Aorta (tissue), 5 donors: ENCODE results near the gene OCIAD1. TPM values are rescaled to one million over a fixed set of nuclear protein-coding genes. Genes with fewer than 3 reads are reported as not detected.

ENCODE experiments used
- ATAC-seq: fragments of 200-7000 bp; cut with Tn5 transposase; one replicate; pipeline ENCODE4 v1.9.1; 2022; ENCODE audit warnings: moderate library complexity; ENCODE audit not compliant: low FRiP score
- DNase-seq, 2 donors: peaks; one replicate each; pipeline ENCODE4 v3.0.0-alpha.2; 2020
- H3K27ac ChIP-seq, 2 donors: one replicate each; pipeline ENCODE4 v1.5.1; 2013; ENCODE audit warnings: low read length in 2 of 2, mild to moderate bottlenecking in 2 of 2, moderate library complexity in 2 of 2, control low read depth in 1 of 2, inconsistent platforms in 1 of 2, low read depth in 1 of 2
- H3K27me3 ChIP-seq, 2 donors: one replicate each; pipeline ENCODE4 v1.6.1; 2013; ENCODE audit warnings: control low read depth in 1 of 2, low read length in 1 of 2, mild to moderate bottlenecking in 1 of 2, moderate library complexity in 1 of 2; ENCODE audit not compliant: insufficient read depth in 2 of 2, control insufficient read depth in 1 of 2
- H3K36me3 ChIP-seq, 2 donors: one replicate each; pipeline ENCODE4 v1.6.1; 2013; ENCODE audit warnings: control low read depth in 1 of 2, low read length in 1 of 2, mild to moderate bottlenecking in 1 of 2; ENCODE audit not compliant: insufficient read depth in 2 of 2, control insufficient read depth in 1 of 2
- H3K4me1 ChIP-seq, 2 donors: one replicate each; pipeline ENCODE4 v1.6.1; 2013; ENCODE audit warnings: low read length in 2 of 2, control low read depth in 1 of 2, mild to moderate bottlenecking in 1 of 2, moderate library complexity in 1 of 2; ENCODE audit not compliant: insufficient read depth in 2 of 2, control insufficient read depth in 1 of 2
- H3K4me3 ChIP-seq, 2 donors: one replicate each; pipeline ENCODE4 v1.5.1; 2013; ENCODE audit warnings: low read length in 2 of 2, control low read depth in 1 of 2, mild to moderate bottlenecking in 1 of 2
- H3K9me3 ChIP-seq: one replicate; pipeline ENCODE4 v1.6.1; 2013; ENCODE audit warnings: mild to moderate bottlenecking, low read length; ENCODE audit not compliant: control insufficient read depth
- WGBS, 2 donors: extraction: QIAGEN DNeasy Blood & Tissue Kit; methylation state at CpG; one replicate each; pipeline ENCODE4 v1.1.7; 2013; 5-methylcytosine and 5-hydroxymethylcytosine counted together
- intact Hi-C, 2 donors: fragments of 100-400 bp; cut with DNase I; formaldehyde crosslinking; loops; one replicate each; pipeline versions ENCODE4 v1.14.2 to v1.15.0; 2022
- polyA plus RNA-seq, 2 donors: library from polyadenylated mRNA; stranded (reverse); fragments of 200-250 nt; gene quantifications; one replicate each; pipeline ENCODE4 v1.2.3, GENCODE V29; 2013
- total RNA-seq, 2 donors: library from RNA; stranded (reverse); fragmentation: NEBNext Ultra II Directional; extraction: Animal tissue kit (Norgen Biotek cat#: 25700); gene quantifications; one replicate each; pipeline ENCODE4 v1.2.1, GENCODE V29; 2021
- donor health status: healthy with polysubstance abuse.
- donor health status: Bipolar disorder and iron deficiency.
- donor health status: DM: no; HTN: no; CAD: no.
- donor health status: DM: no; HTN: no; CAD: no.
- donor health status: DM: yes; HTN: yes; CAD: no.

Gene OCIAD1
- total and polyA plus RNA-seq, 4 donors = 81.5 to 112 (median 103) TPM

DNA sequence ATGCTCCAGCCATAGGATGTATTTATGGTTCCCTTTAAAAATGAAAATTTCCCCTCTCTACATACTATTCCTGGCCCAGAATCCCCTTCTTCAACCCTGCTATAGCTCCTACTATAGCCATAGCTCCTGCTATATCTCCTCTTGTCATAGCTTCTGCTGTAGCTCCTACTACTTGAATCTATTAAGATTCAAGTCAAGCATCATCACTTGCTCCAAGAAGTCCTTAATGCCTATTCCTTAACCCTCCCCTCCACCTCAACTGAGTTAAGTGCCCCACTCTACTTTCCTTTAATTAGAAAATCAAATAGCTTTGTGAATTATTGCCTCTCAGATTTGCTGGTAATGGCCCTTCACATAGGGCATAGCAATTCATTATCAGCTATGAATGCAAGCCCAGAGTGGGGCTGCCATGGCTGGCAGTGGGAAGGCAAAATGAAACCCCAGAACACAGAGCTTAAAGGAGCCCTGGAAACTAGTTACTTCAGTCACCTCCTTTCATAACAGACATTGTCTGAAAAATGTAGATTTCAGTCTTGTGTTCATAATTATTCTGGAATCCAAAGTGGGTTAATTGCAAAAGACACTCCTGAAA, 60.2 kb downstream of the OCIAD1 start:
- H3K36me3 ChIP-seq = peaks cover 0 to 4% of the 10 kb centered on the region in 2 donors
- ATAC-seq (no peak), DNase-seq (no peak)
- H3K27me3 ChIP-seq = no peaks in the 10 kb centered on the region
- intact Hi-C loops = no loop called here
- H3K27ac ChIP-seq = no peak overlapping the region
- no peak overlapping the region for H3K4me3 ChIP-seq
- H3K4me1 ChIP-seq = no peaks in the 10 kb centered on the region
- H3K9me3 ChIP-seq = peaks cover 2% of the 10 kb centered on the region

DNA sequence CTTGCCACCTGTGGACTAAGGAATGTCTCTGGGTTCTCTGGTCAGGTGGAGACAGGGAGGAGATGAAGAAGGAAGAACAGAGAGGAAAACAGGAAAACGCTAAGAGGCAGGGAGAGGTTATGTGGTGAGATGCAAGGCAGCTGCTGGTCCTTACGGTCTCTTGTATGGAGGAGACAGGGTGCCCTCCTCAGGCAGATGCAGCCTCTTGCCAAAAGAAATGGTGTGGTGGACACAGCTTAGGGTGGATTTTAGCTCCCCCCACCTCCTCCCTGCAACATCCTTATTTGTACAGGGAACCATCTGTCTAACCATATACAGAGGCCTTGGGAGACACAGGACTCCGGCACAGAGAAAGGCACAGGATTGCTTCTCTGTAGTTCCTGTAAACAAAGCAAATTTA, 66.0 kb downstream of the OCIAD1 start:
- WGBS, 2 donors = 87 to 98% methylated on average over 3 of the region's 3 CpGs
- no peak for ATAC-seq
- intact Hi-C loops = no loop called here

DNA sequence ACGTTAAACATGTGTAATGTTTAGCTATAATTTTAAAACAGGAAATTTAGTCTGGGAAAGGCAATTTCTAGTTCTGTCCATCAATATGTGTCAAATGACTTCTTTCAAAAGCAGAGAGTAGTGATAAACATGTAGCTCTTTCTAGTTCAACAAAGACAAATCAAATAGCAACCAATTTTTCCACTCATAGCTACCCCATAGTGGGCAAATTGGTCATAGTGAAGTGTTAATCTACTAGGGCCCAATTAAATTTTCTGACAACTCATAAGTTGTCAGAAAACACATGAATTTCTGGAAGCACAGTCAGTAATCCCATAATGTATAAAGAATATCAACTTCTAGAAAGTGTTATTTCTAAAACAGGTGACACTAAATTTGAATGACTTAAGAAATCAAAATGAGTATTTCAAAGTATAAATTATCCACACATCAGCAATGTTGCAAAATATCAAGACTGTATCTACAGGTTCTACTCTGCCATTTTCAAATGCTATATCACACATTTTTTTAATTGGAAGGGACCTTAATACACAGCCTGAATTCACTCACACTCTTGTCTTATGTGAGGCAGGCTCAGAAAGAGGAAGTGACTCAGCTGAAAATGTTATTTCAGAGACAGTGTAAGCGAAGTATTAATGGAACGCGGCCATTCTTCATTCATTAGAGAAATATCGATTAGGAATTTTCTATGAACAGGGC, 68.0 kb downstream of the OCIAD1 start:
- intact Hi-C loops = no loop called here
- no peak overlapping the region for H3K4me3 ChIP-seq
- DNase-seq (no peak), ATAC-seq (no peak)
- H3K27ac ChIP-seq = no peak overlapping the region
- no peaks in the 10 kb centered on the region for H3K27me3 ChIP-seq
- H3K4me1 ChIP-seq = no peaks in the 10 kb centered on the region
- peaks cover 0 to 12% of the 10 kb centered on the region in 2 donors for H3K36me3 ChIP-seq
- no peaks in the 10 kb centered on the region for H3K9me3 ChIP-seq
- WGBS, 2 donors = 76 to 83% methylated on average over 5 of the region's 5 CpGs

More for the DNA sequence above, 66.0 kb downstream of the OCIAD1 start:
- no peak overlapping the region for H3K27ac ChIP-seq
- H3K4me1 ChIP-seq = no peaks in the 10 kb centered on the region
- H3K27me3 ChIP-seq = no peaks in the 10 kb centered on the region
- peaks cover 0 to 8% of the 10 kb centered on the region in 2 donors for H3K36me3 ChIP-seq
- no peaks in the 10 kb centered on the region for H3K9me3 ChIP-seq
- no peak overlapping the region for H3K4me3 ChIP-seq
- DNase-seq = no peak

DNA sequence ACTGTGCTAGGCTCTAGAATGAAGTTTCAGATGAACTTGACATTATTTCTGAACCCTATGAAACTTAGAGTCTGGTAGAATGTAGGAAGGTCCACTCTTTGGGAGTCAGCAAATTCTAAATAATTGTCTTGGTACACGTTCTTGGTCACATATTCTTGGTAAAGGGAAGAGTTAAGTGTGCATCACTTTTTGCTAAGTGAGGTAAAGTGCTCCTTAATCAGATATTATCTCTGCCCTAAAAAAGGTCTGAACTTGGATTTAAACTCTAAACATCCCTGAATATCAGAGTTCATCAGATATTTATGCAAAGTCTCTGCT, 68.5 kb downstream of the OCIAD1 start:
- no peaks in the 10 kb centered on the region for H3K27me3 ChIP-seq
- H3K4me1 ChIP-seq = no peaks in the 10 kb centered on the region
- peaks cover 0 to 12% of the 10 kb centered on the region in 2 donors for H3K36me3 ChIP-seq
- no peak overlapping the region for H3K27ac ChIP-seq
- no peaks in the 10 kb centered on the region for H3K9me3 ChIP-seq
- H3K4me3 ChIP-seq = no peak overlapping the region
- ATAC-seq (no peak), DNase-seq (no peak)
- intact Hi-C loops = no loop called here
- 67 to 70% methylated on average over 1 of the region's 1 CpG for WGBS, 2 donors

DNA sequence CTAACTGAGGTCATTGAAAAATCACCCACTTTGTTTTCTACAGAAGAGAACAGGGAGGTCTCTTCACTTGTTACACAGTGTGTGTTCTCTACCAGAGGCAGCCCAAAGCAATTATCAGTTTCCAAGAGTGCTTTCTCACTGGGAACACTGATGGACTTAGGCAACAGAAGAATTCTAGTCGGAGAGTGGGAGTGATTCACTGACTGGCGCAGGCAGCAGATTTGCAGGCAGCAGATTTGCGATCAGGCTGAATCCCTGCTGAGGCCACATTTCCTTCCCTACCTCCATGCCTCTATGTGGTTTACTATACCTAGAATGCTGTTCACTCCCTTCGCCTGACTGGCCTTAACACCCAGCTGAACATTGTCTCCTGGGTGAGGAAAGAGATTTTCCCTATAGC, 69.1 kb downstream of the OCIAD1 start:
- ATAC-seq = no peak
- Histone ChIP-seq H3K9me3 (no peaks in the 10 kb centered on the region), H3K27me3 (no peaks in the 10 kb centered on the region), H3K4me3 (no peak overlapping the region), H3K4me1 (no peaks in the 10 kb centered on the region), H3K36me3 (peaks cover 0 to 12% of the 10 kb centered on the region in 2 donors), H3K27ac (no peak overlapping the region)
- no peak for DNase-seq
- intact Hi-C loops = loop anchor here in 1 of 2 donors (10.0 kb wide), 2 partner anchors 95 to 125 kb away; no protein-coding TSS in a partner anchor
- 89 to 92% methylated on average over 4 of the region's 4 CpGs for WGBS, 2 donors

DNA sequence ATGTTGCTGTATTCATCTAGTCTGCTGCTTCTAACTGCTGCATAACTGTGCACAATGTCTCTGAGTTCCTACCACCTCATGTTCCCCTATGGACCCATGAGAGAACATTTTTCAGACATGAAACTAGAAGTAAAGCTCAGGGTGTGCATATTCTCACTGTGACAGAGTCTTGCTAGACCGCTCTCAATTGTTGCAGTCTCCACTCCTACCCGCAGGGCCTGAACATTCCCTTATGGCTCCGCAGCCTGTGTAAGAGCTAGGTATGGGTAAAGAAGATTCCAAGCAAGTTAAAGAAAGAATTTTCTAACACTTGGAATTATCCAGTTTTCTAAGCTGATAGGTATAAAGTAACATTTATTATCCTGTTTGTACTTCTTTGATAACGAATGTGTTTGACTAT, 70.3 kb downstream of the OCIAD1 start:
- no peaks in the 10 kb centered on the region for H3K4me1 ChIP-seq
- WGBS, 2 donors = 96 to 97% methylated on average over 4 of the region's 4 CpGs
- no peaks in the 10 kb centered on the region for H3K9me3 ChIP-seq
- H3K27ac ChIP-seq = no peak overlapping the region
- peaks cover 0 to 12% of the 10 kb centered on the region in 2 donors for H3K36me3 ChIP-seq
- ATAC-seq (no peak), DNase-seq (no peak)
- no peak overlapping the region for H3K4me3 ChIP-seq
- H3K27me3 ChIP-seq = no peaks in the 10 kb centered on the region
- intact Hi-C loops = loop anchor here in 1 of 2 donors (10.0 kb wide), 2 partner anchors 96 to 126 kb away; no protein-coding TSS in a partner anchor

DNA sequence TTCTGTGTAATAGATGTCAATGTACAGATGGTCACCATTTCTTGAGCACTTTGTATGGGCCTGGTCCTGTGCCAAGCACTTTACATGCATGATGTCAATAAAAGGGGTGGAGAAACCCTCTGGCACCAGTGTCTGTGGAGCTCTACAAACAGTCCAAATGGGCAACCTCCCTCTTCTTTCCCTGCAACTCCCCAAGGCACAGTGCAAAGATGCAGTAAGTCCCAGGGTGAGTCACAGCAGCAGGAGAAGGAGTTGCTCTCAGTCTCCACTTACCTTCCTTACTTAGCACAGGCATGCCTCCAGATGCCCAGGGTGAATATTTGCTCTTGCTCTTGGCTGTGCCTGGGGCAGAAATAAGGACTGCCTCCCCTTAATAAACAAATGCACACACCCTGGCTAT, 71.4 kb downstream of the OCIAD1 start:
- Histone ChIP-seq H3K4me1 (no peaks in the 10 kb centered on the region), H3K27me3 (no peaks in the 10 kb centered on the region), H3K36me3 (peaks cover 0 to 8% of the 10 kb centered on the region in 2 donors), H3K27ac (no peak overlapping the region), H3K4me3 (no peak overlapping the region), H3K9me3 (no peaks in the 10 kb centered on the region)
- DNase-seq (no peak), ATAC-seq (no peak)
- intact Hi-C loops = loop anchor here in 1 of 2 donors (10.0 kb wide), 2 partner anchors 97 to 127 kb away; no protein-coding TSS in a partner anchor

DNA sequence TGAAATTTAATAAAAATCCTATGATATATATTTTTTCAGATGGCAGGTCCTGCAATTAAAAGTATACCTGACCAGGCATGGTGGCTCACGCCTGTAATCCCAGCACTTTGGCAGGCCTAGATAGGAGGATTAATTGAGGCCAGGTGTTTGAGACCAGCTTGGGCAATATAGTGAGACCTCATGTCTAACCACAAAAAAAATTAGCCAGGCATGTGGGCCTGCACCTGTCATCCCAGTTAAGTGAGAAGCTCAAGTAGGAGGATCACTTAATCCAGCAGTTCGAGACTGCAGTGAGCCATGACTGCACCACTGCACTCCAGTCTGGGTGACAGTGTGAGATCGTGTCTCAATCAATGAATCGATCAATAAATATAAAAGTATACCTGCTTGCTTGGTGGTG, 73.2 kb downstream of the OCIAD1 start:
- H3K4me3 ChIP-seq = no peak overlapping the region
- no peaks in the 10 kb centered on the region for H3K27me3 ChIP-seq
- DNase-seq (no peak), ATAC-seq (no peak)
- intact Hi-C loops = loop anchor here in 1 of 2 donors (10.0 kb wide), 2 partner anchors 99 to 129 kb away; no protein-coding TSS in a partner anchor
- H3K9me3 ChIP-seq = no peaks in the 10 kb centered on the region
- WGBS, 2 donors = 97 to 98% methylated on average over 4 of the region's 4 CpGs
- H3K4me1 ChIP-seq = no peaks in the 10 kb centered on the region
- peaks cover 0 to 8% of the 10 kb centered on the region in 2 donors for H3K36me3 ChIP-seq
- H3K27ac ChIP-seq = no peak overlapping the region
